Measurements from ENCODE around the gene KRTAP10-1. TPM values are rescaled to one million over a fixed set of nuclear protein-coding genes. Genes with fewer than 3 reads are reported as not detected.
"Not testable (repeated sequence)": the region's sequence is repeated elsewhere in the genome, so short reads cannot be mapped to it uniquely, and the experiment has no call there.

The KRTAP10-1 gene
- total RNA-seq, 1 donor from 2014 or later: not detected

GRCh38 chr21:44550807-44551206 lies 10.8 kb upstream of the KRTAP10-1 start:
- DNase-seq (ENCODE audit: low spot score in 2 of 2) (no peak), FAIRE-seq (no peak)

DNA sequence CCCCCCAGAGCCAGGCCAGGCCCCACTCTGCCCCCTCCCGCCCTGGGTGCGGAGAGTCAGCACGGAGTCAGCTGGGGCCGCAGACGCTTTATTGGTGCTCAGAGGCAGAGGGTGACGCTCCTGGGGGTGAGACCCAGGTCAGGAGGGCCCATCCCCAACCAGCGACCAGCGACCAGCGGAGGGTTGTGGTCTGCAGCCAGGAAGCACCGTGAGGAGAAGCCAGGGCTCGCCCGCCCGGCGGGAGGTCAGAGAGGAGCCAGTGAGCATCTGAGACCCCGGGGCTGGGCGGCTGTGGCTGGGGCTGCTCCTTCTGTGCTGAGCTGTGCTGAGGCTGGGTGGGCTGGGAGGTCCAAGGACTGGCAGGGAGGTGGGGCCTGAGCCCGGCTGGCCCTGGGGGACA lies 10.3 kb upstream of the KRTAP10-1 start:
- DNase-seq (ENCODE audit: low spot score in 2 of 2); FAIRE-seq: not testable (repeated sequence)

GRCh38 chr21:44549525-44550211 lies 9.7 kb upstream of the KRTAP10-1 start:
- FAIRE-seq (no peak), DNase-seq (ENCODE audit: low spot score in 2 of 2) (no peak)

DNA sequence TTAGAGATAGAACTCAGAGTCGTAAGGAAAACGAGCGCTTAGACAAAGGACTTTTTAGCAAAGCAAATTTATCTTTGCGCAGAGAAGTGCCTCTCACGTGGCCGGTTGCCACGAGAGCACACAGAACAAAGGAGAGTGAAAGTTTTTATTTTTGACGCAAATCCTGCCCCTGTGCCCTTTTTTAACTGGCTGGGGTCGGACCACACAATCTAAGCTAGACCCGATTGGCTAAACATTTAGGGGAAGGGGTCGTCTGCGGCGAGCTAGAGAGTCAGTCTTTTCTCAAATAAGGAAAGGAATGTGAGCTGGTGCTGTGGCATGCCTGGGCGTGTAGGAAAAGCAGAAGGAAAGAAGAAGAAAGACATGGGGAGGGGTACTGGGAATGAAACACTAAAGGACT lies 8.9 kb upstream of the KRTAP10-1 start:
- FAIRE-seq (no peak), DNase-seq (ENCODE audit: low spot score in 2 of 2) (no peak)

GRCh38 chr21:44548381-44548780 lies 8.4 kb upstream of the KRTAP10-1 start:
- FAIRE-seq: no peak
- DNase-seq (ENCODE audit: low spot score in 2 of 2): no peak

GRCh38 chr21:44547656-44548331 lies 7.8 kb upstream of the KRTAP10-1 start:
- DNase-seq (ENCODE audit: low spot score in 2 of 2): no peak

GRCh38 chr21:44544566-44544965 lies 4.6 kb upstream of the KRTAP10-1 start:
- DNase-seq (ENCODE audit: low spot score in 2 of 2): no peak
- FAIRE-seq: no peak

More at GRCh38 chr21:44547656-44548331, 7.8 kb upstream of the KRTAP10-1 start:
- FAIRE-seq: no peak

DNA sequence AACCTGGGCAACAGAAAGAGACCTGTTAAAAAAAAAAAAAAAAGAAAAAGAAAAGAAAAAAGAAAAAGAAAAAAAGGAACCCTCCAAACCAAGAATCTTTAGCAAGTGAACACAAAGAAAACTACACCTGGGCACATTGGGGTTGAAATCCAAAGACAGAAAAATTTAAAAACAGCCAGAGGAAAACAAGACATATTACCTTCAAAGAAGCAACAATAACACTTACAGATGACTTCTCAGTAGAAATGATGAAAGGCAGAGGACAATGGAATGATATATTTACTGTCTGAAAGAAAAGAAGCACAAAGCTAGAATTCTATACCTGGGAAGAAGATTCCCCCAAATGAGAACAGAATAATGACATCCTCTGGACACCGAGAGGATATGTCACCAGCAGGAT lies 2.7 kb upstream of the KRTAP10-1 start:
- no peak for DNase-seq (ENCODE audit: low spot score in 2 of 2)
- FAIRE-seq: no peak

GRCh38 chr21:44540741-44541288 lies 820 bp upstream of the KRTAP10-1 start:
- DNase-seq (ENCODE audit: low spot score in 2 of 2): no peak
- no peak for FAIRE-seq

- no peak for FAIRE-seq
- no peak for DNase-seq (ENCODE audit: low spot score in 2 of 2)
Observed at GRCh38 chr21:44539046-44539445, 949 bp downstream of the KRTAP10-1 start.

DNA sequence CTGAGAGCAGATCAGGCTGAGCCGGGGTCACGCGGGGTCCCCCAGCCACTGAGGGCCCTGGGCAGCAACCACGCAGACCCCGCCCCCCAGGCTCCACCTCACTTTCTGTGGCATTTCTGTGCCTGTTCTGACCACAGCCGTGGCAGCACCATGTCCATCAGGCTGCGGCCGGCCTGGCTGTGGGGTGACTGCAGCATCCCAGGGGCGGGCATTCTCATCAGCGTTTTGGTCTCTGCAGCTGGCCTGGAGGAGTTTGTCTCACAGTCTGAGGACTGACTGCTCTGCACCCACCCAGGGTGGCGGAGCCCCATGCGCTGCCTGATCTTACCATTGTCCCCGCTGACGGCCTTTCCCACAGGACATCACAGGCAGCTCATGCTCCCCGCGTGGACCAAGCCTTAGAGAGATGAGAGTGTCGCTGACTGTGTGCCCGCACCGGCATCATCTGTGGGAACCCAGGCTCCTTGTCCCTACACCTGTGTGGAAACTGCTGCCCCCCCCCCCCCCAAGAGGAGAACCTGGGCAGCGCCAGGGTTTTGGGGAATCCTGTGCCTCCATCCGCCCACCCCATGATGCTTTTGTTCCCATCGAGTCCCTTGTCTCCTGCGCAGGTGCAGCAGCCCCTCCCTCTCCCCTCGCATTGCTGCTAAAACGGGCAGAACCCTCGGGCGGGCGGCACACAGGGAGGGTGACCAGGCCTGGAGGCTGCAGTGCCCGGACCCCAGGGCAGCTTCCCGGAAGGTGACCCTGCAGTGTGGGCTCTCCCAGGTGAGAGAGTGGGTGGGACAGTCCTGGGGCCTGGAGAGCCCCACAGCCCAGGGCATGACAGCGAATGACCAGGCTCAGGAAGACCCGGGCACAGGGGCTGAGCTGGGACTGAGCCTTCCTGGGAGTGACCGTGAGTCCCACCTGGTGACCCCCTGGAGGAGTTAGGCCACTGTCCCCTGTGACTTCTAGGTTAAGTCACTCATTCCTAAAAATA lies 1.8 kb downstream of the KRTAP10-1 start:
- DNase-seq (ENCODE audit: low spot score in 2 of 2): no peak

GRCh38 chr21:44535963-44536362 lies 4.0 kb downstream of the KRTAP10-1 start:
- DNase-seq (ENCODE audit: low spot score in 2 of 2): no peak

More for the DNA sequence above, 1.8 kb downstream of the KRTAP10-1 start:
- no peak for FAIRE-seq

DNA sequence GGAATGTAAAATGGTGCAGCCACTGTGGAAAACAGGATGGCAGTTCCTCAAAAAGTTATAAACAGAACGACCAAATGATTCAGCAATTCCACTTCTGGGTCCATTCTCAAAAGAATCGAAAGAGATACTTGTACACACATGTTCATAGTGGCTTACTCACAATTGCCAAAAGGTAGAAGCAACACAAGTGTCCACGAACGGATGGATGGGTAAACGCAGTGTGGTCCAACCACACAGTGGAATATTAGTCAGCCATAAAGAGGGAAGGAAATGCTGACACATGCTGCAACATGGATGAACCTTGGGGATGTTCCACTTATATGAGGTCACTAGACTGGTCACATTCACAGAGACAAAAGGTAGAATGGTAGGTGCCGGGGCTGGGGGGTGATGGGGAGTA lies 5.3 kb downstream of the KRTAP10-1 start:
- DNase-seq (ENCODE audit: low spot score in 2 of 2) (no peak), FAIRE-seq (no peak)

More at GRCh38 chr21:44535963-44536362, 4.0 kb downstream of the KRTAP10-1 start:
- no peak for FAIRE-seq

DNA sequence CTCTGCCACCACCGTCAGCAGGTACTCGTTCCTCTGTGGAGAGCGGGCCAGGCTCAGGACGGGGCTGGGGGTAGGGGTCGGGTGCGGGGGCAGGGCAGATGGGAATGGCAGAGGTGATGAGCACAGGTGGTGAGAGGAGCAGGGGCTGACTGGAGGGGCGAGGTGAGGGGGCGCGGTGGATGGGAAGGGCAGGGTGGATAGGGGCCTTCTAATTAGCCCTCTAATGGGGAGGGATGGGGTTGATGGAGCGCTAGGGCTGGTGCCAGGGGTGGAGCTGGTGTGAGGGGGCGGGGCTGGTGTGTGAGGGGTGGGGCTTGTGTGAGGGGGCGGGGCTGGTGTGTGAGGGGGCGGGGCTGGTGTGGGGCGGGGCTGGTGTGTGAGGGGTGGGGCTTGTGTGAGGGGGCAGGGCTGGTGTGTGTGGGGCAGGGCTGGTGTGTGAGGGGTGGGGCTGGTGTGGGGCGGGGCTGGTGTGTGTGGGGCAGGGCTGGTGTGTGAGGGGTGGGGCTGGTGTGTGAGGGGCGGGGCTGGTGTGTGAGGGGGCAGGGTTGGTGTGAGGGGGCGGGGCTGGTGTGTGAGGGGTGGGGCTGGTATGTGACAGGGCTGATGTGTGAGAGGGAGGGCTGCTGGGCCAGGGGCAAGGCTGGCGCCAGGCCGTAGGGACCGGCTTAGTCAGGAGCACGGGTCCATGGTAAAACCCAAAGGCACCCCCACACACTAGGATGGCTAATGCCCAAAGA lies 5.9 kb downstream of the KRTAP10-1 start:
- FAIRE-seq (no peak), DNase-seq (ENCODE audit: low spot score in 2 of 2) (no peak)

DNA sequence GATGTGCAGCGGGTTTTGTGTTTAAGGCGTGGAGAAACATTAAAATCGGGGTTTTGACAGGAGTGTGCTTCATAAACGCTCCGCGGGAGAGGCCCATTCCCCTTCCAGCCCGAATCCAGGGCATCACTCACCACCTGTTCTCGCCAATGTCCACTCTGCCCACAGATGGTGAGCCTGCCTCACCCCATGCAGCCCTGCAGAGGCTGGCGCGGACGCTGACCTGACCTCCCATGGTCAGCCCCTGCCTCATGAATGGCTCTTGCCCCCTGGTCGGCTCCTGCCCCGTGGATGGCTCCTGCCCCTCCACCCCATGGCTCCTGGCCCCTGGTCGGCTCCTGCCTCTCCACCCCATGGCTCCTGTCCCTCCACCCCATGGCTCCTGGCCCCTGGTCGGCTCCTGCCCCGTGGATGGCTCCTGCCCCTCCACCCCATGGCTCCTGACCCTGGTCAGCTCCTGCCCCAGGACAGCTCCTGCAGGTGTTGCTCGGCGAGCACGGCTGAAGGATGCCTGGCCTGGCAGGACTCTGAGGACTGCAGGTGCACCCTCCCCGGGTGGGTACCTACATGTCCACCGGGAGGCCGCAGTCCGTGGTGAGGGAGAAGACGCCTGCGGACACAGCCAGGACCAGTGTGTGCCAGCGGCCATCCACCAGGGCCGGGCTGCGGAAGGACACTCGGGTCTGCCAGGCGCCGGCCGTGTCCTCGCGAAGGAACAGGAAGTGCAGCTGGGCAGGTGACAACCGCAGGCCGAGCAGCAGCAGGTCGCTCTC lies 6.7 kb downstream of the KRTAP10-1 start:
- FAIRE-seq (no peak), DNase-seq (ENCODE audit: low spot score in 2 of 2) (no peak)

- FAIRE-seq: no peak
- DNase-seq (ENCODE audit: low spot score in 2 of 2): no peak
Observed at GRCh38 chr21:44532712-44533111, 7.3 kb downstream of the KRTAP10-1 start.

GRCh38 chr21:44531606-44532564 lies 8.1 kb downstream of the KRTAP10-1 start:
- FAIRE-seq: no peak
- DNase-seq (ENCODE audit: low spot score in 2 of 2): no peak

Data from frontal cortex (tissue), 4 donors.